Stimulated activated naive CD8-positive, alpha-beta T cell treated with anti-CD3 and anti-CD28 coated beads, Interleukin-15, Interleukin-2, amounts not matched to agents 100 U/mL and 50 U/mL, for 24 hours (primary cell): ENCODE measurements around the gene SEC14L5.

Source experiments
- ATAC-seq: fragments of 150-1000 bp; cut with Tn5 transposase; one replicate; pipeline ENCODE4 v1.10.0; 2021
- DNase-seq: peaks from one replicate; pipeline ENCODE4 v3.0.0; 2021

The SEC14L5 gene

GRCh38 chr16:5012887-5013286 lies 54.8 kb downstream of the SEC14L5 start:
- no peak for ATAC-seq
- DNase-seq, result no peak

GRCh38 chr16:5015351-5015750 lies 57.2 kb downstream of the SEC14L5 start:
- ATAC-seq (no peak), DNase-seq (no peak)

- ATAC-seq, result no peak
- DNase-seq, result no peak
Observed at GRCh38 chr16:5015887-5016286, 57.8 kb downstream of the SEC14L5 start.

- ATAC-seq (no peak), DNase-seq (no peak)
Observed at GRCh38 chr16:5016967-5017677, 59.0 kb downstream of the SEC14L5 start.

GRCh38 chr16:5017678-5017969 lies 59.5 kb downstream of the SEC14L5 start:
- ATAC-seq, result no peak
- no peak for DNase-seq

- ATAC-seq, result no peak
- DNase-seq, result no peak
Observed at GRCh38 chr16:5018793-5019192, 60.7 kb downstream of the SEC14L5 start.

GRCh38 chr16:5019775-5020174 lies 61.6 kb downstream of the SEC14L5 start:
- ATAC-seq, result no peak
- no peak for DNase-seq

GRCh38 chr16:5020551-5020950 lies 62.4 kb downstream of the SEC14L5 start:
- ATAC-seq (no peak), DNase-seq (no peak)

- no peak for ATAC-seq
- no peak for DNase-seq
Observed at GRCh38 chr16:5022521-5022920, 64.4 kb downstream of the SEC14L5 start.

- DNase-seq, result no peak
Observed at GRCh38 chr16:5024632-5025031, 66.5 kb downstream of the SEC14L5 start.

GRCh38 chr16:5025171-5025632 lies 67.1 kb downstream of the SEC14L5 start:
- no peak for ATAC-seq
- no peak for DNase-seq

More at GRCh38 chr16:5024632-5025031, 66.5 kb downstream of the SEC14L5 start:
- ATAC-seq, result no peak

GRCh38 chr16:5026664-5027063 lies 68.5 kb downstream of the SEC14L5 start:
- DNase-seq (no peak), ATAC-seq (no peak)

GRCh38 chr16:5027086-5027485 lies 69.0 kb downstream of the SEC14L5 start:
- ATAC-seq, result no peak
- DNase-seq, result no peak

GRCh38 chr16:5027575-5028235 lies 69.6 kb downstream of the SEC14L5 start:
- no peak for DNase-seq
- no peak for ATAC-seq

- DNase-seq, result no peak
- ATAC-seq, result no peak
Observed at GRCh38 chr16:5028950-5029475, 70.9 kb downstream of the SEC14L5 start.

GRCh38 chr16:5030251-5030870 lies 72.2 kb downstream of the SEC14L5 start:
- no peak for ATAC-seq
- DNase-seq, result no peak

- ATAC-seq (no peak), DNase-seq (no peak)
Observed at GRCh38 chr16:5031601-5032000, 73.5 kb downstream of the SEC14L5 start.

GRCh38 chr16:5032748-5033167 lies 74.6 kb downstream of the SEC14L5 start:
- ATAC-seq (no peak), DNase-seq (no peak)

GRCh38 chr16:5033256-5034166 lies 75.4 kb downstream of the SEC14L5 start, which contains the start of gene NAGPA:
TSS of gene NAGPA (minus strand) at chr16:5033935. CDS start at chr16:5033914, 21 bp downstream.
- peak; percentile 85 for DNase-seq
- peak; percentile 82 for ATAC-seq

GRCh38 chr16:5034167-5034523 lies 76.0 kb downstream of the SEC14L5 start:
- DNase-seq, result no peak
- ATAC-seq, result no peak

GRCh38 chr16:5035909-5036227 lies 77.7 kb downstream of the SEC14L5 start:
- ATAC-seq (no peak), DNase-seq (no peak)
